Right renal pelvis (tissue), 4 donors: ENCODE results near the gene CDKN2B. TPM values are rescaled to one million over a fixed set of nuclear protein-coding genes. Genes with fewer than 3 reads are reported as not detected.
A peak's percentile ranks its signal among the peaks of the same experiment; 100 is the strongest.
"Not testable (repeated sequence)": the region's sequence is repeated elsewhere in the genome, so short reads cannot be mapped to it uniquely, and the experiment has no call there.

Experiments used
- DNase-seq, 4 donors: peaks; one replicate each; pipeline ENCODE4 v3.0.0-alpha.2; 2013; ENCODE audit warnings: low read depth in 4 of 4, low spot score in 3 of 4, missing footprints in 1 of 4
- polyA plus RNA-seq, 4 donors: library from polyadenylated mRNA; unstranded; fragments of 120-200 nt; gene quantifications; one replicate each; pipeline ENCODE4 v1.2.1, GENCODE V29; 2013; ENCODE audit not compliant: insufficient read length in 4 of 4

Gene CDKN2B, protein sequence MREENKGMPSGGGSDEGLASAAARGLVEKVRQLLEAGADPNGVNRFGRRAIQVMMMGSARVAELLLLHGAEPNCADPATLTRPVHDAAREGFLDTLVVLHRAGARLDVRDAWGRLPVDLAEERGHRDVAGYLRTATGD
- polyA plus RNA-seq = under 1 TPM; 0.17 to 0.56 (median 0.28) TPM

DNA sequence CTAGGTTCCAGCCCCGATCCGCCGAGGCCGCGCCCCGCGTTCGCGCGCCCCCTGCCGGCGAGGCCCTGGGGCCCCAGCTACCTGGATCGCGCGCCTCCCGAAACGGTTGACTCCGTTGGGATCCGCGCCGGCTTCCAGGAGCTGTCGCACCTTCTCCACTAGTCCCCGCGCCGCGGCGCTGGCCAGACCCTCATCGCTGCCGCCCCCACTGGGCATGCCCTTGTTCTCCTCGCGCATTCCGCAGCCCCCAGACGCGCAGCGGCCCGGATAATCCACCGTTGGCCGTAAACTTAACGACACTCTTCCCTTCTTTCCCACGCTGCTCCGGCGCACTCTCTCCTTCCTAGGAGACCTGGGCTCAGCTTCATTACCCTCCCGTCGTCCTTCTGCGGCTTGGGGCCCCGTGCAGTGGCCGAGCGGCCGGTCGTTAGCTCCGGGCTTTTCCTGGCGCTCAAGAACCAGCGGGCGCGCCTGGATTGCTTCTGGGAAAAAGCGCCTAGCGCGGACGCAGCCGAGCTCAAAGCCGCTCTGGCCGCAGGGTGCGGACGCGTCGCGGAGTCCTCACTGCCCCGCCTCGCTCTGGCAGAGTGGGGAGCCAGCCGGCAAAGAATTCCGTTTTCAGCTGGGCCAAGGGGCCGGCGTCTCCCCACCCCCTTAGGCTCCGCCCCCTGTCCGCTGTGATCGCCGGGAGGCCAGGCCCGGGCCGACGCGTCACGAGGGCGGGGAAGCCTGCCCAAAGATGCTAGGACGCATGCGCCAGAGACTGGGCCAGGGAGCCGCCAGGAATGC, at the start of gene CDKN2B:
Gene CDKN2B (minus strand): TSS at position 589 of the 789 bp plus-strand sequence. CDS start 352 bp downstream, at position 237.
- DNase-seq = peak; percentile 64 to 78 (median 71)

DNA sequence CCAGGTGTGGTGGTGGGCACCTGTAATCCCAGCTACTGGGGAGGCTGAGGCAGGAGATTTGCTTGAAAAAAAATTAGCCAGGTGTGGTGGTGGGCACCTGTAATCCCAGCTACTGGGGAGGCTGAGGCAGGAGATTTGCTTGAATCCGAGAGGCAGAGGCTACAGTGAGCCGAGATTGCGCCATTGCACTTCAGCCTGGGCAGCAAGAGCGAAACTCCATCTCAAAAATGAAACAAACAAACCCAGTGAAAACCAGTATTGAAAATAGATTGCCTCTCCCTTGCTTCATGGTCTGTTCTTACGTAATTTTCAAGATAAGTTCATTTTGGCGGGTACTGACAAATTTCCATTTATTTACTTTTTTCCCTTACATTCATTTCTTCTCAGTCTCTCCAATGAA, 48.9 kb upstream of the CDKN2B start:
- DNase-seq = not testable (repeated sequence)

DNA sequence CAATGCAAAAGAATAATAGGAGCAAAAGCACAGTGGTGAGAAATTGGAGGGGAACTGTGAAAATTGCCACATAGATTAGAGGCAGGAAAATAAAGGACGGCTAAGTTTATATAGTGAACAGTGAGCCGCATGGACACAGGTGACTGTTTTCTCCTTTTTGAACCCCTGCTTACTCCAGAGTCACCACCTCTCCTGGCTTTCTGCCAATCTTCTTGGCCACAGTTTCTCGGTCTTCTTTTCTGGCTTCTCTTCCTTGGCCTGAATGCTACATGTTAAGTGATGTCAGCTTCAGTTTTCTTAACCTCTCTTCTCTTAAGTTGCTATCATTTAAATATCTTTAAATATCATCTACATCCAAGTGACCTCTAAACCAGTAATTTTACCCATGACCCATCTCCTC, 47.3 kb upstream of the CDKN2B start:
- no peak for DNase-seq

DNA sequence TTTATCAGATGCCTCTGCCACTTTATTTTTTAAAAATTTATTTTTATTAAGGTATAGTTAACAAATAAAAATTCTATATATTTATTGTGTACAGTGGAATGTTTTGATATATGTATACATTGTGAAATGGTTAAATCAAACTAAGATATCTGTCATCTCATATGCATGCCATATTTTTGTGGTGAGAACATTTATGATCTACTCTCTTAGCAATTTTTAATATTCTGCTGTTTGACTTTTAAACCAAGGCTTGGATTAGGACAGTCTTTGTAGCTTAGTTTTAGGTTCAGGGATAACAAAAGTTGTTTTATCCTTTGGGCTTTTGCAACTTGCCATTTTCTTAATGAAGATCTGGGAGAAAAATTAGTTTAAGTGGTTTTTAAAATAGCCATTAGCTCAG, 46.0 kb upstream of the CDKN2B start:
- no peak for DNase-seq

DNA sequence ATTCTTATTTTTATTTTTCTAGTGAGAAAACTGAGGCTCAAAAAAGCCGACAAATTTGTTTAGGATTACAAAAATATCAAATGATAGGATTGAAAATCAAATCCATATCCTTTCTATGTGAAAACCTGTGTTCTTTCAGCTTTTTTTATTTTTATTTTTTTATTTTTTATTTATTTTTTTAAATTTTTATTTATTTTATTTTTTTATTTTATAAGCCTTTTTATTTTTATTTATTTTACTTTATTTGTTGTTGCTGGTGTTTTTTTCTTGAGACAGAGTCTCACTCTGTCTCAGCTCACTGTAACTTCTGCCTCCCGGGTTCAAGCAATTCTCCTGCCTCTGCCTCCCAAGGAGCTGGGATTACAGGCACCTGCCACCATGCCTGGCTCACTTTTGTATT, 45.4 kb upstream of the CDKN2B start:
- DNase-seq = no peak

DNA sequence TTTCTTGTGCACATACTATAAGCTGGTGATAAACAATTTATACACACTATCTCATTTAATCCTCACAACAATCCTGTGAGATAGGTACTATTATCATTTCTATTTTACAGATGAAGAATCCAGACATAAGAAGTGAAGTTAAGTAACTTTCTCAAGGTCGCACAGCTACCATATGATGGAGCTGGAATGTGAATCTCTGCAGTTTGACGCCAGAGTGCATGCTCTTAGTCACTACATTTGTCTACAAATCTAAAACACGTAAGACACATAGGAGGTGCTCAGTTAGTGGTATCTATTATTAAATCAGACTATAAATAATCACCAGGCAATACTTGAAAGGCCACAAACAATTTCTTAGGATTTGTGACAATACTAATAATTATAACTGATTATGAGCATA, 45.0 kb upstream of the CDKN2B start:
- DNase-seq = no peak

DNA sequence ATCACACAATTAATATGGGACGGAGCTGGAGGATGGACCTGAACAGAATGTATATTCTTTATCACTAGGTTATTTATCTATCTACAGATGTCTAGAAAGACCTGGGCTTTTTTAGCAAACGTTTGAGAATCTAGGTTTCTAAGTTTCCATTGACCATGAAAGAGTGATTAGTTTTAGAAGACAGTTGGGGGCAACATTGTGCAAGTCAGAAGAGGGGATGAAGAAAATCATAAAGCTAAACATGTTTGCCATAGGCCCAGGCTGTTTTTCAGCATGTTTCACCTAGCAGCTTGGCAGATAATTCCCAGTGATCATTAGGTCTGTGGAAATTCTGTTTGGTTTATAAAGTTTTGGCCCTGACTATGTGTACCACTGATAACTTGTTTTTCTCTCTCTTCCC, 44.1 kb upstream of the CDKN2B start:
- no peak for DNase-seq

DNA sequence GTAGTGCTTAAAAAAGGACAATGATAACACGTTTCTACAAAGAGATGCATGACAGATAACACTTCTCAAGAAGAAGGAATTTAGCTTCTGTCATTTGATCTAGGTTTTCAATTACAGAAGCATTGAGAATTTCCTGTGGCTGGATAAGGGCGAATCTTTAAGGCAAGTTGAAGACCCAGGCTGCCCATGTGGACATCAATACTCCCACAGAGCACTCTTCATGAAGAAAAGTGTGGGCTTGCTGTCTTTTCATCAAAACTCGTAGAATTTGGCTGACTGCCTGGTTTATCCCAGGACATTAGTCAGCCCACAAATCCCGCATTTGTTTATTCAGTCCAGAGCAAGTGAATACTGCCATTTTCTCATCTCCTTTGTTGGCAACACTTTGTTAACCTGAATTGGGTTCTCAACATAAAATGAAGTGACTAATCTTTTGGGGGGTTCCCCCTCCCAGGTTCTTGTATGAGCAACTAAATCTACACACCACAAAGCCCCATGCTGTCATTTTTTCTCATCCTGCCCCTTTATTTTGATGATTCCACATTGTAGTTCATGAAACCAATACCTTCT, 43.4 kb upstream of the CDKN2B start:
- DNase-seq = no peak

DNA sequence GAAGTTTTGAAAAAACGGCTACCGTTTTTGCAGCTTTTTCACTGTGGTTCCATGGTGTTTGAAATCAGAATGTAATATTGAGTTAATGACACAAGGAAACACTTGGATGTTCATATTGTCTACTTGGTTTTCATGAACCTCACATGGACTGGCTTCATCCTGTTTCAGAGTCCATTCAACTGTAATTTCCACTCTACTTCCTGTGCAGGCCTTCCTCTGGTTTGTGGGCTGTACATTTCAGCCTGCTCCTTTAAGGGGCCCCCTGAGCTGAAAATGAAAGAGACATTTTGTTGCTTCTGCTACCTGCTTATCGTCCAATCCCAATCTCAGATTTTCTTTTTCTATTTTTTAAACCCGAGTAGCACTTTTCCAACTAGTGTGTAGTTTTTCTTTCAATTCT, 41.8 kb upstream of the CDKN2B start:
- no peak for DNase-seq

DNA sequence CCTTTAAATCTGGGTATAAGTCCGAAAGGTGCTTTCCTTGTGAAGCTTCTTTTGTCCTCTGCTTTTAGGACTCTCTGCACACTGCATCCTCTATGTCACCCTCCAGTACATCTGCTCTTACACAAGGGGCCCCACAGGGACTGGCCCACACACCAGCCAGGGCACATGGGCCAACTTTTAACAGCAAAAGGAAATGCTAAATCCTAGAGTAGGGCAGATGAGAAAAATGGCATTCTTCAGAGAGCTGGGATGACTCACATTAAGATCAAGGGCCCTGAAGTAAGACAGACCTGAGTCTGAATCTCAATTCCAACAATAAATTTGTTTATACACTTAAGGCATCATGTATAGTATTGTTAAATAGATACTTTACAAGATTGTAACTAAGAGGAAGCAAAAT, 40.3 kb upstream of the CDKN2B start:
- no peak for DNase-seq

DNA sequence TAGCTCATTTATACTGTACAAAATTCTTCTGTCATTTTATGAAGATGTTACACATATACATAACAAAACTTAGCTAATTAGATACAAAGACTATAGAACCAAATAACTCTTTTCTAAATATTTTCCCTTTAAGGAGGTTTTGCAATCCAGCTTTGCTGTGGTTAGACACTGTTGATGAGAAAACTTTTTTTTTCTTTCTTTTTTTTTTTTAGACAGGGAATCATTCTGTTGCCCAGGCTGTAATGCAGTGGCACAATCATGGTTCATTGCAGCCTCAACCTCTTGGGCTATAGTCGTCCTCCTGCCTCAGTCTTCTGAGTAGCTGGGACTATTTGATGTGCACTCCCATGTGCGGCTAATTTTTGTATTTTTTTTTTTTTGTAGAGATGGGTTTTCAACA, 38.5 kb upstream of the CDKN2B start:
- DNase-seq = no peak

DNA sequence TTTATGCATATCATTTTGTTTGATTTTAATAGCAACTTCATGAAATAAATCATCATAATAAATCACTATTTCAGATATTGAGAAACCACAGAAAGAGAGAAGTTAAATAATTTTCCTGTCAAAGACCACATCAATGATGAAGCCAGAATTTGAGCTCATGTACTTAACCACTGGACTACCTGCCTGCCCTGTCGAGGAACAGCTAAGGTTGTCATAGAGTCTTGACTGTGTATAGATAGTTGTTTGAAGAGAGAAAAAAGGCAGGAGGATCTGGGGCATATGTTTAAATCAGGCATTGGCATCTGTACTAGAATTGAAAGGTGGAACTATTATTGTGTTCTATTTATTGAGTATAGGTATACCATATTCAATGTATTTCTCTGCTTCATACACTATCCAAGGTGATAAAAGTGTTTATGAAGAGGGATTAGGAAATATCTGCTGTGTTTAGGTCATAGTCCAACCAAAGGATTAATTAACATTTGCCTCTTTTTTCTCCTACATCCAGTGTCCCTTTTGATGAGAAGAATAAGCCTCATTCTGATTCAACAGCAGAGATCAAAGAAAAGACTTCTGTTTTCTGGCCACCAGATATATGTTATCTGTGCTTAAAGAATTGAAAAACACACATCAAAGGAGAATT, 37.3 kb upstream of the CDKN2B start:
- DNase-seq = no peak

DNA sequence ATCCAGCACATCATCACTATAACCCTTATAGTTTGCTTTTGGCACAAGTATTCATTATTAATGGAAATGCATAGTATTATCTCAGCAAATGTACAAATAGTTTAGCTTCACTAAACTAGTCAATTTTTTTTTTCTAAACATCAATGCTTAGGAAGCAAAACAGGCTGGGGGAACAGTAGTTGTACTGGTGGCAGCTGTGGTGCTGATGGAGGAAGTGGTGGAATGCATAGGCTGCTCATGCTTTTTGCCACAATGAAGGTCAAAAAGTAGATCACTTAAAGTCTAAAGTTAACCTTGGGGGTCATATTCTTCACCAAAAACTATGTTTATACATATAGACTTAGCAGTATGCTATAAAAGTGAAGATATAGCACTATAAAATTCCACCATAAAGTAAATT, 36.3 kb upstream of the CDKN2B start:
- DNase-seq = no peak

DNA sequence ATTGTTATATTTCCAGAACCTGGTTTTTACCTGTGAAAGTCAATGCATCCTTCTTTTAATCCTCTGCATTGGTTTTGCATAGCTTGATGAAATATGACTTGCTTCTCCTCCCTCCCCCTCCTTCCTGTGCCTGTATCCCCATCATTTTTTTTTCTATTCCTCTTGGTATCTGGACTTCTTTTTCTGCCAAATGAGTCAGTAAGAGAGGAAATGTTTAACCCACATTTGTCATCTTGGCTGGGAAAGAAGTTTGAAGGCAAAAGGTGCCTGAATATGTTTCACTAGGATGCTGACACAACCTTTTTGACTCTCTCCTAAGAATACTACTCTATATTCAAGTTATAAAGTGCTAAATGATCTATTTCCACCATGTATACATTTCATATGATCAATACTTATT, 35.5 kb upstream of the CDKN2B start:
- DNase-seq = no peak

DNA sequence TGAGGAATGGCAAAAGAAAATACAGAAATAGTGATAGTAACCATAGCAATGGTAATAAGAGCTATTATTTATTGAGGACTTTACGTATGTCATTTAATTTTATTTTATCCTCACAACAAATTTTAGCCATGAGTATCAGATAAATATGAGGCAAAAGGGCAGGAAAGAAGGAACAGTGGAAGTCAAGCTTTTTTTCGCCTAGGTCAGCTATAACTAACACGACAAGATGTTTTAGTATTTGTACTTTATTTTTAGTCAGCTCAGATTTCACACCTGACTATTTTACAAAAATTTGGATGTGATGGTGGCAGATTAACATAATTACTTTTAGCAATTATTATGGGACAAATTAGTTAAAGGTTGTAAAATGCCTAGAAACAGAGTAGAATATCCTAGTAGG, 34.8 kb upstream of the CDKN2B start:
- no peak for DNase-seq

DNA sequence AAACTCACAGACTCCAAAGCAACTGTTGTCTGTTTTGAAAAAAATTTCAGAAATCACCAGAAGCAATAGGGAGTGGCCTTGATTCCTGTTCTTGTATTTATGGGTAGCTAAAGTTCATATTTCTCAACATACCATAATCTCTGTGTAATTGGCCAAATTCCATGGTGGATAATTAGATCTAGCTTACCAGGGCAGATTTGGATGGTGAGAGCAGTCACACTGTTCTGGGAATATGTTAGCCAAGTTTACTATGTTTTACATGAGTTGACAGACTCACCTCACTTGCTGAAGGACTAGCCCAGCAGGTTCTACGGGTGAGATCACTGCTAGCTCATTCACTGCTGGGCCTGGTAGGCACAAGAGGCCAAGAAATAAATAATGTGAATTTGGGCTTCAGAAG, 32.7 kb upstream of the CDKN2B start:
- peak in 1 of 4 donors; percentile 10 for DNase-seq

DNA sequence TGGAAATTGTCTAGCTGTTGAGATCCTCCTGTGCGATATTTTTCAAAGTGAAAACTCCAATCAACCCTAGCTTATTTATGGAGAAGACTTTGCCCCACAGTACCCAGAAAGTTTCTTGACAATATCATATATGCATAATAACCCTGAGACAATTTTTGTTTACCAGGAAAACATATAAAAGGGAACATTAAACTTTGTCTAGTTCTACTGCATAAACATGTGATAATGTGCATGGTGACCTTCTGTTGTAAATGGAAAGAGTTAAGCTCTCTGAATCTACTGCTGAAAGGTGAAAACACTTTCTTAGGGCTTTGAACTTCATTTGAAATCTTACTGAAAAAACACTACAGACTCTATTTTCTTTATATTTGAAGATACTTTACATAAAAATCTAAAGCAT, 32.2 kb upstream of the CDKN2B start:
- no peak for DNase-seq

DNA sequence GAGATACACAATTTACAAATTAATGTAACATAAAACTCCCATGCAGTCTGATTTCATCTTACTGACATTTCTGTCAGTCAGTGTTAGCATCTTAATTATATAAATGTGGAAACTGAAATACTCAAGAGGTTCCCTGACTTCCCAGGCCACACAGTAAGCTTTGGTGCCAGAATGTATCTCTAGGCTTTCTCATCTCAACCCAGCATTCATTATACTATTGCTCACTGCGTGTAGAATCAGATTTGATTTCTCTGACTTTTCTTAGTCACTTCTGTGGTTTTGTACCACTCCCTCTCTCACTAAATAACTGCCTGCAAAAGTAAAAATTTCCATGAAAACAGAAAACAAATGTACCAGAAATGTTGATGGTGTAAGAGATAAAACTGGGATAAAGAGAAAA, 31.7 kb upstream of the CDKN2B start:
- no peak for DNase-seq

DNA sequence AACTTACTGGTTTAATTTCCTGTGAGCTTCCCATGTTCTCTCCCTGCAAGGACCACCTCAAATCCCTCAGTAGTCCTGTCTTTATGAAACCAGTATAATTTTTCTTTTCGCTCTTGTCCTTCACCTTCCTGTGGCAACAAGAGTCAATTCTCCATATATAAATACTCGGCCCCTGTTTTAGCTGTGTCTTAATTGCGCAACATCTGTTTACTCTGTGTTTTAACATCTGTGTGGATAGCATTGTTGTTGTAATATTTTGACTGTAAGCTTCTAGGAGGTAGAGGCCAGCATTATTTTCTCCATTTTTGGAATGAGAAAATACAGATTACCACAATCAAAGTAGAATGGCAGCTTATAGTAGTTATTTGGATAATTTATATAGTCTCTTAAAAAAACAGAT, 30.2 kb upstream of the CDKN2B start:
- no peak for DNase-seq

DNA sequence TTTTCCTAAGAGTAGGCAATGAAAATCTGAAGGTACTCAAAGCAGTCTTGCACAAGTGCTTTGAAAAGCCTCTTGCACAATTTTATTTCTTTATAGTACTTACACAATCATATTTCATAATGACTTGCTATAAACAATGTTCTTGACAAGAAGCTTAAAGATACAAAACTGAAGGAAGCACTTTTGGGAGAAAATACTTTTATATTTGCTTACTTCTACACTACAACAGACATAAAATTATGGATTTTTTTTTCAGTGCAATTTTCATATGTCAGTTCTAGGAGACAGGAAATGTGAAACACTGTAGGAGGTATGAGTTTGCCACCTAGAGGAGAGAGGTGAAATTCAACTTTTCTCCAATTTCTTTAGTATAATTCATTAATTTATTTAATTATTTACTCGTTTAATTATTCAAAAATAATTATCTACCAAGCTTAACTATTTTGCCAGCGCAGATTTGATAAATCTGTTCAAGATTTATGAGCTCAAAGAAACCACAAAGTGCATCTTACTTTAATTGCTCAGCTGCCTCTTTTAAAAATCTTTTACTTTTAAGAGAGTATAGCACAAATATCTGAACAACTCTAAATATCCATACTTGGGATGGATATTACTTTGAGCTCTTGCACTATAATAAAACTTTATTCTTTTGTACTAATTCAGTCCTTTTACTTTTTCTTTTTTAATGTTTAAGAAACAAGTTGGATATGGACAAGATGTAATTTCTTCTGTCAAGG, 29.0 kb upstream of the CDKN2B start:
- no peak for DNase-seq
